GM23248 (cell line): Measurements from ENCODE around the gene KATNAL1. TPM values are rescaled to one million over a fixed set of nuclear protein-coding genes. Genes with fewer than 3 reads are reported as not detected.

Source experiments
- DNase-seq: peaks from one replicate; pipeline ENCODE4 v3.0.0-alpha.2; 2015
- H2AFZ ChIP-seq: fragments of 200-600 bp; sonication (generic); 2 replicates; pipeline ENCODE4 v1.6.1; 2016; ENCODE audit warnings: antibody characterized with exemption
- H3F3A ChIP-seq: fragments of 200-600 bp; sonication (generic); 2 replicates; pipeline ENCODE4 v1.6.1; 2016; ENCODE audit warnings: mild to moderate bottlenecking, antibody characterized with exemption, mixed run types; ENCODE audit not compliant: insufficient read depth
- H3K27ac ChIP-seq: fragments of 200-600 bp; sonication (generic); 2 replicates; pipeline ENCODE4 v1.5.1; 2016; ENCODE audit warnings: mild to moderate bottlenecking
- H3K27me3 ChIP-seq: fragments of 200-600 bp; sonication (generic); replicated peaks from 2 replicates; pipeline ENCODE4 v1.6.1; 2016; ENCODE audit warnings: mild to moderate bottlenecking; ENCODE audit not compliant: insufficient read depth
- H3K36me3 ChIP-seq: fragments of 200-600 bp; sonication (generic); 2 replicates; pipeline ENCODE4 v1.6.1; 2016; ENCODE audit warnings: low read depth, mild to moderate bottlenecking
- H3K4me1 ChIP-seq: fragments of 200-600 bp; sonication (generic); 2 replicates; pipeline ENCODE4 v1.6.1; 2016; ENCODE audit warnings: mild to moderate bottlenecking; ENCODE audit not compliant: insufficient read depth
- H3K4me2 ChIP-seq: fragments of 200-600 bp; sonication (generic); one replicate; pipeline ENCODE4 v1.6.1; 2016; ENCODE audit warnings: mild to moderate bottlenecking; ENCODE audit not compliant: unreplicated experiment
- H3K4me3 ChIP-seq: fragments of 200-600 bp; sonication (generic); 2 replicates; pipeline ENCODE4 v1.5.1; 2016; ENCODE audit warnings: mild to moderate bottlenecking
- H3K79me2 ChIP-seq: fragments of 200-600 bp; sonication (generic); 2 replicates; pipeline ENCODE4 v1.6.1; 2016; ENCODE audit warnings: mild to moderate bottlenecking; ENCODE audit not compliant: insufficient read depth
- H3K9ac ChIP-seq: fragments of 200-600 bp; sonication (generic); 2 replicates; pipeline ENCODE4 v1.6.1; 2016; ENCODE audit warnings: mild to moderate bottlenecking
- H3K9me2 ChIP-seq: fragments of 200-600 bp; sonication (generic); 2 replicates; pipeline ENCODE4 v1.6.1; 2016; ENCODE audit warnings: mixed run types, mild to moderate bottlenecking, moderate library complexity; ENCODE audit not compliant: insufficient read depth
- H3K9me3 ChIP-seq: fragments of 200-600 bp; sonication (generic); one replicate; pipeline ENCODE4 v1.6.1; 2017; ENCODE audit warnings: low read depth
- H4K20me1 ChIP-seq: fragments of 200-600 bp; sonication (generic); 2 replicates; pipeline ENCODE4 v1.6.0; 2016; ENCODE audit not compliant: insufficient read depth
- EZH2 ChIP-seq: fragments of 200-600 bp; sonication (generic); IDR thresholded peaks from 2 replicates; pipeline ENCODE4 v1.6.1; 2018; ENCODE audit warnings: antibody characterized with exemption, mild to moderate bottlenecking; ENCODE audit not compliant: insufficient read depth, poor library complexity, severe bottlenecking
- EZH2phosphoT487 ChIP-seq: fragments of 200-600 bp; sonication (generic); IDR thresholded peaks from 2 replicates; pipeline ENCODE4 v1.6.1; 2018; ENCODE audit warnings: antibody characterized with exemption, moderate library complexity, mild to moderate bottlenecking, low read depth; ENCODE audit not compliant: insufficient read depth
- WGBS, 2 experiments: methylation state at CpG; one replicate each; pipeline ENCODE4 v1.1.6; 2015 to 2017; ENCODE audit warnings: low lambda C conversion rate in 2 of 2, low coverage in 1 of 2; ENCODE audit errors: missing lambda C conversion rate in 2 of 2; 5-methylcytosine and 5-hydroxymethylcytosine counted together
- in situ Hi-C: fragments of 300-500 bp; cut with MboI; formaldehyde crosslinking; loops from 2 replicates; pipeline ENCODE4 v1.15.0; 2020
- polyA plus RNA-seq: library from polyadenylated mRNA; unstranded; fragments of >200 nt; fragmentation: Nextera tagmentation; extraction: Ambion mirVana; gene quantifications from 2 replicates; pipeline ENCODE4 v1.2.1, GENCODE V29; 2016
- total RNA-seq: library from RNA; depleted of rRNA; stranded (reverse); fragments of >200 nt; shearing (Covaris generic); gene quantifications from 2 replicates; pipeline ENCODE4 v1.2.3, GENCODE V29; 2014

Gene KATNAL1
- total and polyA plus RNA-seq, 2 experiments from 2014 or later, result 23.1 to 34.8 TPM

DNA sequence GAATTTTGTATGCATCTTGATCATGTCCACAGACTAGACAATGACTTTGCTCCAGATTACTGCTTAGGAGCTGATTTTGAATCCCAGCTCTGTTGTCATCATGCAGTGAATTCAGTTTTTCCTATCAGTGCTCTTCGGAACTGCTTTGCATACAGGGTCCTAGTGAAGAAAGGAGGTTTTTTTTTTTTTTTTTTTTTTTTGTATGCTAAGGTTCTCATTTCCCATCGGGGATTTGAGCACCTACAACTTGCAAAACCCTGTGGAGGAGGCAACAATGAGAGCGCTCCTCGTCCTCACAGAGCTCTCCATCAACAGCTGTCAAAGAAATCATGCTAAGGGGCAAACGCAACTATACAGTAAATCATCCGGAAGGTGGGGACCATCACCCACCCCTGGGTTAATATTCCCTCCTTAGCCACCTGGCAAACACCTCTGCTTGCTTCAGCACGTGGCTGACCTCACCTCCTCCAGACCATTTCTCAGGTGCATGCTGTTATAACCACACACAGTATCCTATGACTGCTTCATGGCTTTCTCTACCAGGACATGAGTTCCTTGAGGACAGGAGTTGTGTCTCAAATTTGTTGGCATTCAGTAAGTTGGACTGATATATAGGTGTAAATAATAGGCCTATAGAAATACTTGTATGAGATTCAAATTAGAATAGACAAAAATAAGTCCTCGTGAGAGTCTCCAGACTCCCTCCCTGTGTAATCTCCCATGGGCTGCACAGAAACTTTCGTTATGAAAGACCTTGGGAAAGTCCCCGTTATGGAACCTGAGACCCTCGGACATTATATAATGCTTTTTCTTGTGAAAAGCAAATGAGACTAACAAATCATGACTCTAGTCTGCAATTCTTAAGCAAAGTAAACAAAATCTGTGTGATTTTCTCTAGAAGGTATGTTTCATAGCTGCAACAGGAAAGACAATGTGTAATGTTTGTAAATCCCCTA, 113.8 kb downstream of the KATNAL1 start:
- WGBS, 2 experiments, result 92 to 93% methylated on average over 11 of the region's 11 CpGs

GRCh38 chr13:30192320-30193093, 114.8 kb downstream of the KATNAL1 start:
- Histone ChIP-seq H3K9ac (no peak overlapping the region), H3F3A (peaks cover 6% of the 10 kb centered on the region; the same call in 1 of the 2 replicates), H3K9me3 (no peaks in the 10 kb centered on the region), H4K20me1 (no peaks in the 10 kb centered on the region), H3K4me2 (no peak overlapping the region), H3K9me2 (no peaks in the 10 kb centered on the region), H3K79me2 (no peaks in the 10 kb centered on the region), H3K36me3 (no peaks in the 10 kb centered on the region), H3K27ac (no peak overlapping the region), H3K27me3 (no peaks in the 10 kb centered on the region), H3K4me3 (no peak overlapping the region), H2AFZ (no peak overlapping the region), H3K4me1 (peaks cover 4% of the 10 kb centered on the region; the same call in 1 of the 2 replicates)
- DNase-seq, result peak; percentile 5
- 67 to 69% methylated on average over 10 of the region's 10 CpGs for WGBS, 2 experiments
- in situ Hi-C loops, result no loop called here
- TF ChIP-seq EZH2phosphoT487, result no peak
- no peak for TF ChIP-seq EZH2

More for the DNA sequence above, 113.8 kb downstream of the KATNAL1 start:
- in situ Hi-C loops, result no loop called here
- H3K36me3 ChIP-seq, result no peaks in the 10 kb centered on the region
- no peak overlapping the region for H3K27ac ChIP-seq
- no peaks in the 10 kb centered on the region for H4K20me1 ChIP-seq
- no peak overlapping the region for H3K9ac ChIP-seq
- H3F3A ChIP-seq, result peaks cover 6% of the 10 kb centered on the region; the same call in 1 of the 2 replicates
- H2AFZ ChIP-seq, result no peak overlapping the region
- H3K79me2 ChIP-seq, result no peaks in the 10 kb centered on the region
- H3K27me3 ChIP-seq, result no peaks in the 10 kb centered on the region
- H3K9me2 ChIP-seq, result no peaks in the 10 kb centered on the region
- TF ChIP-seq EZH2 (no peak), EZH2phosphoT487 (no peak)
- H3K4me3 ChIP-seq, result no peak overlapping the region
- H3K9me3 ChIP-seq, result no peaks in the 10 kb centered on the region
- H3K4me2 ChIP-seq, result no peak overlapping the region
- DNase-seq, result no peak
- H3K4me1 ChIP-seq, result peaks cover 4% of the 10 kb centered on the region; the same call in 1 of the 2 replicates

- no peaks in the 10 kb centered on the region for H4K20me1 ChIP-seq
- H3K4me2 ChIP-seq, result no peak overlapping the region
- H2AFZ ChIP-seq, result no peak overlapping the region
- H3K79me2 ChIP-seq, result no peaks in the 10 kb centered on the region
- H3F3A ChIP-seq, result peaks cover 6% of the 10 kb centered on the region; the same call in 1 of the 2 replicates
- H3K4me3 ChIP-seq, result no peak overlapping the region
- H3K4me1 ChIP-seq, result peaks cover 4% of the 10 kb centered on the region; the same call in 1 of the 2 replicates
- H3K9me2 ChIP-seq, result no peaks in the 10 kb centered on the region
- TF ChIP-seq EZH2, result no peak
- no peak for TF ChIP-seq EZH2phosphoT487
- no peaks in the 10 kb centered on the region for H3K9me3 ChIP-seq
- 89 to 91% methylated on average over 5 of the region's 5 CpGs for WGBS, 2 experiments
- H3K27ac ChIP-seq, result no peak overlapping the region
- no peaks in the 10 kb centered on the region for H3K27me3 ChIP-seq
- in situ Hi-C loops, result no loop called here
- peak; percentile 51 for DNase-seq
- no peaks in the 10 kb centered on the region for H3K36me3 ChIP-seq
- H3K9ac ChIP-seq, result no peak overlapping the region
These were observed 115.8 kb downstream of the KATNAL1 start for GRCh38 chr13:30191491-30192100.
